Activated CD4-positive, CD25-positive, alpha-beta regulatory T cell (primary cell): Measurements from ENCODE around the gene CCDC141.

Source experiments
- DNase-seq, 4 experiments: peaks; one replicate each; lab custom pipeline; 2025; lab: John Stamatoyannopoulos, UW

Gene CCDC141

DNA sequence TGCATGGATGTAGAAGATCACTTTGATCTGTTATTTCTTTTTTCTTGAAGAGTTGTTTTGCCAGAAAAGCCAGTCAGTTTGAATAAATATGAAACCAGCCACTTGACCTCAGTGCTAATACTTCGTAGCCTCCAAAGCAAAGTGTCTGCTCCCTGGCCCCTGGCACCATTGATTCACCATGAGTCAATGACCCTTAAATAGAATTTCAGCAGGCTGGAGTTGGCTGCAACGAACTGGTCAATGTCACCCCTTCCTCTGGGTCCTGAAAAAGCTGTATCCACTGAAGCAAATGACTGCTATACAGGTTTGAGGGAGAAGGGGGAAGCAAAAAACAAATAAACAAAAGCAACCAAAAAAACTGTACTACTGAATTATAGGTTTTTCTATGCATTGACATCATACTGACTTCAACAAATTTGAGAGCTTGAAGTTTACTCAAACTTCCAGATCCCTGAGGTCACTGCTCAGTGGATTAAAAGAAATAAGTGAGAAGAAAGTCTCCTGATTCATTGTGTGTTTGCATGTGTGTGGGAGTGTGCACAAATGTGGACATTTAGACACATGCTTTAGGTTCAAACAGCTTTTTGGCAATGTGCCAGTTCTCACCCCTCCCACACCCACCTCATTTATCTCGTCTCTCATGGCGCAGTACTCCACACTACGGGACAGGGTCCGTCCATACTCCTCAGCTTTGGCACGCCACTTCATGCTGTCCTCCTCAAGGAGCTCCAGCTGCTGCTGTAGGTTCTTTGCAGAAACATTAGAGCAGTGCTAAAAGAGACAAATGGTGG is 184.6 kb downstream of the CCDC141 start:
- no peak for DNase-seq

- DNase-seq = no peak
These were observed 185.9 kb downstream of the CCDC141 start for GRCh38 chr2:178863856-178864620.

DNA sequence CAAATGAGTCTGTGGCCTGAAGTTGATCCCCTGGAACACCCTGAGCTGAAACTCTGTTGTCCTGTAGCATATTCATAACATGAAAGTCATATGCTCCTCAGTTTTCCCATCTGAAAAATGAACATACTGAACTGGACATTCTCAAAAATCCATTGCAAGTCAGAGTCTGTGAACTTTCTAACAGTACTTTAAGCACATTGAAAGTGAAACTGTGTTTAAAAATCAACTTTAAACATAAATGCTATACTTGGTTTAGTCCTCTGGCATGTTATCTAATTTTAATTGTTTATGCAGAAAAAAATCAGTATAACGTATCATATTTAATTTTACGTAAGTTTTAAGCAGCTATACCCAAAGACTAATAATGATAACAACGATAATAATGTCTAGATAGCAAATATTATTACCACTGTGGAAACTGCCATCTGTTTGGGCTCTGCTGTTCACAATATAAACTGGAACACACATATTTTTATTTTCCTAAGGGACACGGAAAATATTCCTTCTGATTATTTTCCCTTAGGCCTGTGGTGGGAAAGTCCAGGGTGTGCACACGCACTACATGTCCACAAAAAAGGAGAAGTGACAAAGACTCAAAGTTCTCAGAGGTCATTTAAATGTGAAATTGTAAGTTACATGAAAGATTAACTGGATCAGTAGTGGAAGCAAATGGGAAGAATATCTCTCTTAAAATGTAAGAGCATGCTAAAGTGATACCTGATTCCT is 186.6 kb downstream of the CCDC141 start:
- DNase-seq = no peak

DNA sequence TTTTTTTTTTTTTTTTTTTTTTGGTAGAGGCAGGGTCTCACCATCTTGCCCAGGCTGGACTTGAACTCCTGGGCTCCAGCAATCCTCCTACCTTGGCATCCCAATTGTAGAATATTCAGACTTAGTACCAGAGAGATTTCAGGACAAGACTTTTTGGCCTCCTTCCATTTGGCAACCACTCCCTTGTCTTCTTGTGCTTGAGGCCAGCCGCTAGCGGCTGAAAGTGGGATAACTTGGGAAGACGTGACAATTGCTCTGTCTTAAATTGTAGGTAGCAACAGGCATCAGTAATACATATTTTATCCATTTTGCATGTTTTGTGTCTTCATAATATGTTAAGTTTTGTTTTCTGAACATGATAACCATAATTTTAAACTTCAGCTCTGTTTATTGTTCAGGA is 189.4 kb downstream of the CCDC141 start:
- DNase-seq = no peak

DNA sequence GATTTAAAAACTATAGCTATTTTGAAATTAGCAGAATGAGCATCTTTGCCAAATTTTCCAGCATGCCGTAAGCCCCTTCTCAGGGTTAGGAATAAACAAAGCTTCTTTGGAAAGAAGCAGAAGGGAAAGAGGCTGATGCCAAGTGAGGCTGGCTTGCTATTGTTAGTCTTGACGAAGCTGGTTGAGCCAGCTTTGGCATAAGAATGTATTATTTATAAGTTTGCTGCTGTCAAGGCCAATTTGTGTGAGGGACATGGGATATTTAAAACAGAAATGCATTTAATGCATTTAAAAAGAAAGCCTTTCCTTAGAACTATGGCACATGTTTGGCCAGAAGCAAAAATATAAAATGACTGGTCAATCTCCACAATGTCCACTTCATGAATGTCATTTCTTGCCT is 190.2 kb downstream of the CCDC141 start:
- DNase-seq = no peak

DNA sequence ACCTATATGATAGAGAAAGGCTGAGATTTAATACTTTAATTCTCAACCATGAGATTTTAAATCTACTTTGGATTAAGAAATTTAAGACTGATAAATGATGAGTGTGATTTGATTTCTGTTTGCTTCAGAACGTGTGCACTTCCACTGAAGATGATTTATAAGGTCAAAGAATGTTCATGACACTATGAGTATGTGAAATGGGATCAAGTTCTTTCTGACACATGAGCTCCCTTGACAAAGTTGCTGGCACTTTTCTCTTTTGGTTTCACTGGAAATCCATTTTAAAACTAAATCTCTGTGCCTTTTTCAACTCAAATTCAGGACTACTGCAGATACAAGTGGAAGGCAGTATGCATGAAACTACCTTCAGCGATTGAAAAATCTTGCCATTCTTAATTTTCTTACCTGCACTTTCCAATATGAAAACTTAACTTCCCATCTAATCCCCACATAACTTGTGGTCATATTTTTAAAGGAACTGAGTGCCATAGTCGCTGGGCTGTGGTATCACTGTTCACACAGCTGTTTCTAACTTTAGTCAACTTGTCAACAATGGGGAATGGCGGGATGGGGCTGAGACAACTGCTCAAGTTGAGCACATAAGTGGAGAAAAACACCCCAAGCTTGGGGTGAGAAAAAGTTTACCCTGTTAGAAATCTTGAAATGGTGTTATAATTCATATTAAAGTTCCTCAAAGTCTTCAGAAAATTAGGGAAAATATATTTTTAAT is 190.9 kb downstream of the CCDC141 start:
- DNase-seq = no peak

DNA sequence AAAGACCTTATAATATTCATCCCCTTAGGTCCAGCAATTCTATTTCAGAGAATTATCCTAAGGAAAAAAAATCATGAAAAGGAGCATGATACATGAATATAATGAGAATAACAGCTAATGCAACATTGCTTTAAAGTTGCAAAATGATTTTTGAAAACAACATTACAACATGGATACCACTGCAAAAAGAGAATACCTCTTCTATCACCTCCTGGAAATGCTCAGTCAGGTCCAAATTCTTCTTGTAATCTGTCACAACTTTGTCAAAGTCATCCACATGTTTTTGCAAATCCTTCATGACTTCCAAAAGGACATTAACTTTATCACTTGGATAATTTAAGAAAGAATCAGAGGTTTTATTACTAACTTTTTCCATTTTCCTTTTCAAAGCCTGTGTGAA is 194.8 kb downstream of the CCDC141 start:
- no peak for DNase-seq

DNA sequence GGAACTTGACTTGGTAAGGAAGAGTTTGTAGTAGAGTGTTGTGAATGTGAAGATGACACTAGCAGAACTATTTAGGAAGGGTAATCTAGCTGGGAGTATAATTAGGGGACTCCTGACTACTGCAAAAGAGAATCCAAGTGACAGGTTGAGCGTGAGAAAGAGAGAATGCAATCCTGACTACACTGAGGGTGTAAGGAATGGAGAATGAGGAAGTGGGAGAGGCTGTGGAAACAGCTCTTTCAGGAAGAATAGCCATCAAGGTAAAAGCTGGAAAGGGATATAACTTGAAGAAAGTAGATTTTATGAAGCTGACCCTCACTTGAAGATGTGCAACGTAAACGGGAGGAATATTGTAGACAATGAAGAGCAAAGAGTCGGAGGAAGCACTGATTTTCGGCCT is 201.6 kb downstream of the CCDC141 start:
- DNase-seq = no peak

- no peak for DNase-seq
These were observed 203.5 kb downstream of the CCDC141 start for GRCh38 chr2:178846458-178846802.

GRCh38 chr2:178845566-178846457 is 204.1 kb downstream of the CCDC141 start:
- DNase-seq = no peak

DNA sequence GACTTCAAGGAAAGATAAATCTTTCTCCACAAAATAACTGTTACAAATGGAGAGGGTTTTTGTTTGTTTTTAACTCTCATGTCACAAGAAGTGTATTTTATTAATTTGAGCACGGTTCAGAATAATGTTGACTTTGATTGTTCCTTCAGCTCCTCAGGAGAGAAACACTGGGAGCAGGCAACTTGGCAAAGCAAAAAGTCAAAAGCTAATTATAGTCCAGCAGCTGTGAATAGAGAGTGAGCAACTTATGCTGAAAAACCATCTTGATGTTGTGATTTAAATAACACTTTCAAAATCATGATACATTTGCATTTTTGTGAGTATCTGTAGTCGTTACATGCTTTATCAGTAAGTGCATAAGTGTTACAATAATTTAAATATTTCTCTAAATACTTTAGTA is 205.2 kb downstream of the CCDC141 start:
- DNase-seq = no peak

DNA sequence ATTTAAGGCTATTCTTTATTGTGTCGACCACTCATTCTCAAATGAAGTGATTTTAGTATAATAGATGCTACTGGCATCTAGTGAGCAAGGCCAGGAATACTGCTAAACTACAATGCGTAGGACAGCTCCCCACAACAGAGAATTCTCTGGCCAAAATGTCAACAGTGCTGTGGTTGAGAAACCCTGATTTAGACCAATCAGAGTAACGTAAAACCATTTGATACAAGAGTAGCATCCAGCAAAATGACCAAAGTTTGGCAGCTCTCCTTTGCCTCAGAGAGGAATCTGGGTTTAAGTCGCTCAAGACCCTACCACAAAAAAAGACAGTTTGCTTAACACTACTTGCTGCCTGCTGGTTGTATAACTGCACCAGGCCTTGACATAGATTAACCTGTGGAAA is 205.7 kb downstream of the CCDC141 start:
- no peak for DNase-seq

GRCh38 chr2:178843697-178844096 is 206.2 kb downstream of the CCDC141 start:
- no peak for DNase-seq

- DNase-seq = no peak
These were observed 213.1 kb downstream of the CCDC141 start for GRCh38 chr2:178836807-178837206.

DNA sequence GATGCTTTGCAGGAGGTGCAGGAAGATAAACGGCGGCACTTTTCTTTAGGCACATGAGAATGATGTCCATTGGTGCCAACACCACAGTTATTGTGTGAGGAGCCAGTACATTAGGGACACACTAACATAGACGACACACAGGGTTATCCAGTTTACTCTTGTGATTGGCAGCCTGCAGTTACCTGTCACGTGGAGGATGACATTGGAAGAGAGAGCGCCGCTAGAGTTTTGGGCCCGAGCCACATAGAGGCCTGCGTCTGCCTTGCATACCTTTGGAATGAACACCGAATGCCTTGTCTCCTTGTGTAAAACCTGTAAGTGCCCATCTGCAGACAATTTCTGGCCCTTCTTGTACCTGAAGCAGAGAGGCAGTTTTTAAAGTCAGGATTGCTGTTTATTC is 215.9 kb downstream of the CCDC141 start:
- no peak for DNase-seq

- no peak for DNase-seq
These were observed 216.6 kb downstream of the CCDC141 start for GRCh38 chr2:178833382-178833781.

GRCh38 chr2:178830451-178830850 is 219.5 kb downstream of the CCDC141 start:
- no peak for DNase-seq

DNA sequence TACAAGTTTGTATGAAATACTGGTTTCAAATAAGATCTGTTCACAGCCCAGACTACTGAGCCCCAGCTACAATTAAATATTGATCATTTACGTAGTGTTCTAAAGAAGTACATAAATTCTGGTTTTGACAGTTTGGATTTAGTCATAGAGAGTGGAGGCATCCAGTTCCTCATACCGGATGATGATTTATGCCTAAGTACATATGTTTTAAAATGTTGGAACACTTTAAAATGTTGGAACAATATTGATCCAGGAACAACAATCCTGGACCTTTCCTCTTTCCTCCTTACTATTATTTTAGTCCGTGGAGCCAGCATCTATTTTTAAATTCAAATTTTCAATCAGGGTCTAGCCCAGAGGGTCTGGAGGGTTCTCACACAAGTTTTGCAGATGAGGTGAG is 220.0 kb downstream of the CCDC141 start:
- no peak for DNase-seq

GRCh38 chr2:178829299-178829960 is 220.5 kb downstream of the CCDC141 start:
- no peak for DNase-seq

- DNase-seq = no peak
These were observed 221.5 kb downstream of the CCDC141 start for GRCh38 chr2:178828486-178828881.
